ENCODE data around the gene NGFR.
"Not testable (repeated sequence)": the region's sequence is repeated elsewhere in the genome, so short reads cannot be mapped to it uniquely, and the experiment has no call there.

The NGFR gene

GRCh38 chr17:49547566-49547965 lies 52.5 kb downstream of the NGFR start:
- DNase-seq, result no peak

- no peak for DNase-seq
Observed at GRCh38 chr17:49548051-49548505, 53.0 kb downstream of the NGFR start.

- DNase-seq, result no peak
Observed at GRCh38 chr17:49548506-49549310, 53.6 kb downstream of the NGFR start.

- DNase-seq, result no peak
Observed at GRCh38 chr17:49549311-49549605, 54.2 kb downstream of the NGFR start.

GRCh38 chr17:49549691-49550678 lies 54.9 kb downstream of the NGFR start:
- no peak for DNase-seq

GRCh38 chr17:49550764-49551163 lies 55.7 kb downstream of the NGFR start:
- DNase-seq, result not testable (repeated sequence)

GRCh38 chr17:49551221-49552069 lies 56.4 kb downstream of the NGFR start:
- no peak for DNase-seq

GRCh38 chr17:49552070-49552751 lies 57.1 kb downstream of the NGFR start:
- no peak for DNase-seq

GRCh38 chr17:49553676-49554335 lies 58.7 kb downstream of the NGFR start:
- no peak for DNase-seq

GRCh38 chr17:49554694-49555494 lies 59.8 kb downstream of the NGFR start:
- DNase-seq, result no peak

- DNase-seq, result no peak
Observed at GRCh38 chr17:49555495-49556222, 60.6 kb downstream of the NGFR start.

- DNase-seq, result peak in 1 of 2 donors; percentile 65
Observed at GRCh38 chr17:49556223-49556943, 61.3 kb downstream of the NGFR start.

- no peak for DNase-seq
Observed at GRCh38 chr17:49557312-49558024, 62.4 kb downstream of the NGFR start.
